Right atrium auricular region (tissue), 2 donors: ENCODE data around the gene RAPGEF1. TPM values are rescaled to one million over a fixed set of nuclear protein-coding genes. Genes with fewer than 3 reads are reported as not detected.

ENCODE experiments used
- DNase-seq: peaks from one replicate; pipeline ENCODE4 v3.0.0-alpha.2; 2019; ENCODE audit warnings: low spot score
- H3K27ac ChIP-seq, 2 donors: fragments of 200-600 bp; sonication (generic); 1 replicate in 1 of 2; 2 replicates in 1 of 2; pipeline ENCODE4 v1.5.1; 2016 to 2019
- H3K27me3 ChIP-seq, 2 donors: fragments of 200-600 bp; sonication (generic); one replicate each; pipeline versions ENCODE4 v1.5.1 to v1.6.0; 2017 to 2019
- H3K36me3 ChIP-seq: fragments of 200-600 bp; sonication (generic); one replicate; pipeline ENCODE4 v1.5.1; 2016
- H3K4me1 ChIP-seq, 2 donors: fragments of 200-600 bp; sonication (generic); one replicate each; pipeline versions ENCODE4 v1.5.1 to v1.6.0; 2017 to 2019
- H3K4me3 ChIP-seq, 2 donors: fragments of 200-600 bp; sonication (generic); 1 replicate in 1 of 2; 2 replicates in 1 of 2; pipeline ENCODE4 v1.5.1; 2017 to 2019; ENCODE audit warnings: mild to moderate bottlenecking in 1 of 2, moderate library complexity in 1 of 2
- H3K9me3 ChIP-seq, 2 donors: fragments of 200-600 bp; sonication (generic); one replicate each; pipeline ENCODE4 v1.5.1; 2019
- CTCF ChIP-seq, 2 donors: fragments of 200-600 bp; sonication (generic); IDR thresholded peaks; one replicate each; pipeline ENCODE4 v1.5.1; 2019; ENCODE audit warnings: antibody characterized with exemption in 2 of 2
- total RNA-seq, 2 donors: library from RNA; depleted of rRNA; stranded (reverse); fragments of >200 nt; gene quantifications; one replicate each; pipeline ENCODE4 v1.1.0, GENCODE V29; 2016

Gene RAPGEF1
- total RNA-seq, 2 donors from 2014 or later: 59.5 to 65.1 TPM

- Histone ChIP-seq H3K27ac (no peak overlapping the region), H3K4me3 (no peak overlapping the region), H3K27me3 (no peaks in the 10 kb centered on the region), H3K9me3 (peaks cover 0 to 10% of the 10 kb centered on the region in 2 donors), H3K36me3 (no peaks in the 10 kb centered on the region), H3K4me1 (no peaks in the 10 kb centered on the region)
- no peak for DNase-seq
- no peak for TF ChIP-seq CTCF (IDR thresholded peaks at IDR 0.05)
Measured at GRCh38 chr9:131537946-131538345, 201.9 kb downstream of the RAPGEF1 start.

- H3K4me3 ChIP-seq: no peak overlapping the region
- H3K36me3 ChIP-seq: no peaks in the 10 kb centered on the region
- peaks cover 0 to 13% of the 10 kb centered on the region in 2 donors for H3K4me1 ChIP-seq
- H3K9me3 ChIP-seq: no peaks in the 10 kb centered on the region
- no peaks in the 10 kb centered on the region for H3K27me3 ChIP-seq
- no peak for DNase-seq
- no peak for TF ChIP-seq CTCF (IDR thresholded peaks at IDR 0.05)
- no peak overlapping the region for H3K27ac ChIP-seq
Measured at GRCh38 chr9:131534721-131535237, 205.1 kb downstream of the RAPGEF1 start.

DNA sequence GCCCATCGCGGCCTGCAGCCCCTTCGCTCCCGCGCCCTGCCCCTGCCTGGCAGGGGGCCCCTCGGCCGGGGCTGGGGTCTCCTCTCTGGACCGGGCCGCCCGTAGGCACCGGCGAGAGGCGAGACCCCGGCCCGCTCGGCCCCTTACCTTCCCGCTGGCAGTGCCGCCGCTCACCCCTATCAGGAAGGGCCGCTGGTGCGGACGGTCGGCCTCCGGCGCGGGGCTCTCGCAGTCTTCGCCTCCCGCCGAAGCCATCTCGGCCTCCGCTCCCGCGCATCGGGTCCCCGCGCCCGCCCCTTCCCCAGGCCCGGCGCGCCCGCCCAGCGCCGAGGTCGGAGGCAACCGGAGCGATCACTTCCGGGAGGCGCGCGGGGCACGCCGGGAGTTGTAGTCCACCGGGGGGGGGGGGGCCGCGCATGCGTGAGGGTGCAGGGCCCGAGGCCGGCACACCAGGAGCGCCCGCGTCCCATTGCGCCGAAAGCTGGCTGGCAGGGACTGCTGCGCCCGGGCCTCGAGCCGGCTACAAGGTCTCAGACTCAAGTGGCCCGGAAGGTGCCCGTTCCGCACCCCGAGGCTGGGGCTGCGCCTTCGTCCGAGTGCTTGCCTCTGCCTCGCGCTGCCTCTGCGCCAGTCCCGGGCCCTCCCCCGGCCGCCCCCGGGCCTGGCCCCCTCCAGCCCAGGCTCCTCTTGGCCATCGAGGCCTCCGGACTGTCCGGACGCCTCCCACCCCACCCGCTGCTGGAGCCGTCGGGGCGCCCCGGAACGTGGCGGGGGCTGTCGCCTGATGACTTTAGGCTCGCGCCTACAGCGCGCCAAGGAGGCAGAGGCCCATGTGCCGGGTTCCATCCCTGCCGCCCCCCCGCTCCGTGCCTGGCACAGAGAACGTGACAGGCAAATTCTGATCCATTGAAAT lies 208.7 kb downstream of the RAPGEF1 start, which contains the start of gene UCK1:
UCK1 (minus strand) TSS at position 344 of the 913 bp plus-strand sequence; CDS start at position 255, 89 bp downstream.
- H3K4me1 ChIP-seq: peaks cover 0 to 17% of the 10 kb centered on the region in 2 donors
- no peaks in the 10 kb centered on the region for H3K9me3 ChIP-seq
- peak within 1 kb of the TSS; percentile 78 to 84 for H3K27ac ChIP-seq
- TF ChIP-seq CTCF (IDR thresholded peaks at IDR 0.05): peak in 1 of 2 donors; percentile 6
- peak within 1 kb of the TSS; percentile 90 to 100 for H3K4me3 ChIP-seq
- H3K27me3 ChIP-seq: no peaks in the 10 kb centered on the region
- peaks cover 33% of the 10 kb centered on the region for H3K36me3 ChIP-seq
- peak; percentile 70 for DNase-seq

DNA sequence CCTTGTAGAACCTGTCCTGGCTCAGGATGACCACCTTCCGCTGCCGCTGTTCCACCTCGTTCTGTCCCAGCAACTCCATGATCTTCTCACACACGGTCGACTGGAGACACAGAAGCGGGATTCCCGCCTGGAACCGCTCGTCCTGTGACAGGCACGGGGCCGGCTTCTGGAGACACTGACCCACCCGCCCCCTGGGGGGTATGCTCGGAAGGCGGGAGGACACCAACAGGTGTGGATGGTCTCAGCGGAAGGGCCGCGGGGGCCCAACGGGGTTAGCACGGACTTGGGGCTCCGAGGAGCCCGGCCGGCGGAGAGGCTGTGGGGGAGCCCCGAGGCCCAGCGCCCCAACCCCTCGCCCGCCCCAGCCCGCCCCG lies 209.3 kb downstream of the RAPGEF1 start:
- peak in 1 of 2 donors; percentile 39 for TF ChIP-seq CTCF (IDR thresholded peaks at IDR 0.05)
- no peak for DNase-seq
- Histone ChIP-seq H3K4me3 (peak overlapping the region; percentile 90 to 100), H3K4me1 (peaks cover 0 to 21% of the 10 kb centered on the region in 2 donors), H3K27ac (peak overlapping the region; percentile 78 to 84), H3K27me3 (no peaks in the 10 kb centered on the region), H3K9me3 (no peaks in the 10 kb centered on the region), H3K36me3 (peaks cover 40% of the 10 kb centered on the region)

- no peak for TF ChIP-seq CTCF (IDR thresholded peaks at IDR 0.05)
- H3K36me3 ChIP-seq: peaks cover 46% of the 10 kb centered on the region
- DNase-seq: no peak
- H3K27me3 ChIP-seq: no peaks in the 10 kb centered on the region
- peak overlapping the region; percentile 90 to 100 for H3K4me3 ChIP-seq
- no peaks in the 10 kb centered on the region for H3K9me3 ChIP-seq
- peak overlapping the region; percentile 78 to 84 for H3K27ac ChIP-seq
- peaks cover 0 to 21% of the 10 kb centered on the region in 2 donors for H3K4me1 ChIP-seq
Measured at GRCh38 chr9:131529597-131530545, 210.0 kb downstream of the RAPGEF1 start.
